ENCODE results near the gene CASP8. TPM values are rescaled to one million over a fixed set of nuclear protein-coding genes. Genes with fewer than 3 reads are reported as not detected.

The CASP8 gene
- total and polyA plus RNA-seq, 12 donors: 8.2 to 55.8 (median 19.4) TPM

GRCh38 chr2:201228271-201228911 lies 31.9 kb upstream of the CASP8 start:
- intact Hi-C loops (cut with DNase I): no loop called here
- Histone ChIP-seq H3K4me3 (no peak overlapping the region), H3K27me3 (no peaks in the 10 kb centered on the region), H3K36me3 (replicated peaks in 1 of 2) (no peaks in the 10 kb centered on the region), H3K4me1 (replicated peaks in 1 of 2) (peaks cover 8 to 17% of the 10 kb centered on the region in 2 donors), H3K9me3 (replicated peaks in 1 of 3) (no peaks in the 10 kb centered on the region), H3K27ac (no peak overlapping the region)
- 77 to 81% (median 80%) methylated on average over 3 of the region's 3 CpGs for WGBS, 4 donors
- no peak for TF ChIP-seq POLR2A (IDR thresholded peaks at IDR 0.05)
- TF ChIP-seq CTCF (IDR thresholded peaks at IDR 0.05): no peak
- DNase-seq: peak in 1 of 7 donors; percentile 11

DNA sequence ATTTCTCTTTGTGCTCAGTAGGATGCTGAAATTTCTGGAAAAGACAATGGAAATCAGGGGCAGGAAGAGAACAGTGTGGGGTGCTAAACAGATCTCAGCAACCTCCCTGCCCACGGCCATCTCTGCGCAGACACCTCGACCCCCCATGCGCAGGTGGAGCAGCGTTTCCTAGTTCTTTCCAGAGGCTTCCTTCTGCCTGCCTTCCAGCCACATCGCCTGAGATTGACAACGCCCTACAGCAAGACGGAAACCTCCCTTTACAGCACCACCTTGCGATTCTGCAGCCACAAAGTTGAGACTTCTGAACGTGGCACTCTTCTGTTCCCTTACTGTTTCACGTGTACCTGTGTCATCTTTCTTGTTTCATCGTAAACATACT lies 31.4 kb upstream of the CASP8 start:
- 70 to 80% (median 73%) methylated on average over 12 of the region's 12 CpGs for WGBS, 4 donors
- TF ChIP-seq POLR2A (IDR thresholded peaks at IDR 0.05): no peak
- TF ChIP-seq CTCF (IDR thresholded peaks at IDR 0.05): no peak
- Histone ChIP-seq H3K4me1 (replicated peaks in 1 of 2) (peaks cover 8 to 17% of the 10 kb centered on the region in 2 donors), H3K9me3 (replicated peaks in 1 of 3) (no peaks in the 10 kb centered on the region), H3K27me3 (no peaks in the 10 kb centered on the region), H3K4me3 (no peak overlapping the region), H3K27ac (no peak overlapping the region), H3K36me3 (replicated peaks in 1 of 2) (no peaks in the 10 kb centered on the region)
- DNase-seq: no peak
- intact Hi-C loops (cut with DNase I): no loop called here

DNA sequence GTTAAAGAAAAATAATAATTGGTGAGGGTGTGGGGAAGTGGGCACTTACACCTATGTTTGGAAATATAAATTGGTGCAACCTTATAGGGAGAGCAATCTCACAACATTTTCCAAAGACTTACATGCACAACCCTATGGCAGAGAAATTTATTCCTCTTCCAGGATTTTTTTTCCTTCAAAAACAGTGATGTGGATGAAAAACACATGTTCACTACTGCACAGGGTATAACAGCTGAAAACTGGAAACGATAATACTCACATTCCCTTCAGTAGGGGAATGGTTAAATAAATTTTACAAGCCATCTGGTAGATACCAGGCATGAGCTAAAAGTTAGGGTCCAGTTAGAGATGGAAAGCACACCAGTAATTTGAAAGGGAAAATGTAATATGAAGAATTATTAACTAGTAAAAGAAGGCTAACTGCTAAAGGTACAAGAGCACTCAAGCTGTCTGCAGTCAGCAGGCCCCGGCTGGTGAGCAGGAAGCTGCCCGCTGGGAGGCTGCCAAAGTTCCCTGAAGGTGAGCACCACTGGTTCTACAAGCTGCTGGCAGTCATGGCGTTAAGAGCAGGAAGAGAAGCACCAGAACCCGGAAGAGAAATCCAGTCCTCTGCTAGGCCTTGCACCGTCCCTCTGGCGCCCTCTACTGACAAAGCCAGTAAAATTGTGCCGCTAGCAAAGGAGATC lies 28.4 kb upstream of the CASP8 start:
- DNase-seq: peak; percentile 86 to 96 (median 93)
- Histone ChIP-seq H3K9me3 (replicated peaks in 1 of 3) (no peaks in the 10 kb centered on the region), H3K4me3 (peak overlapping the region in 1 of 4 donors; percentile 27), H3K36me3 (replicated peaks in 1 of 2) (no peaks in the 10 kb centered on the region), H3K4me1 (replicated peaks in 1 of 2) (peaks cover 8 to 37% of the 10 kb centered on the region in 2 donors), H3K27me3 (no peaks in the 10 kb centered on the region), H3K27ac (peak overlapping the region in 2 of 5 donors; percentile 11 to 59)
- WGBS, 4 donors: 19 to 20% (median 20%) methylated on average over 8 of the region's 8 CpGs
- intact Hi-C loops (cut with DNase I): loop anchor here in 1 of 2 donors (5.0 kb wide), 1 partner anchor 50 kb away; the partner anchor contains the start of gene CASP10
- TF ChIP-seq CTCF (IDR thresholded peaks at IDR 0.05): peak; percentile 84 to 92 (median 88)
- TF ChIP-seq POLR2A (IDR thresholded peaks at IDR 0.05): no peak

- intact Hi-C loops (cut with DNase I): loop anchor here in 1 of 2 donors (5.0 kb wide), 1 partner anchor 50 kb away; the partner anchor contains the start of gene CASP10
- H3K4me3 ChIP-seq: peak overlapping the region in 1 of 4 donors; percentile 27
- 20 to 37% (median 26%) methylated on average over 3 of the region's 3 CpGs for WGBS, 4 donors
These were observed 27.9 kb upstream of the CASP8 start for GRCh38 chr2:201232467-201232815.

More at GRCh38 chr2:201232467-201232815, 27.9 kb upstream of the CASP8 start:
- Histone ChIP-seq H3K36me3 (replicated peaks in 1 of 2) (no peaks in the 10 kb centered on the region), H3K27me3 (no peaks in the 10 kb centered on the region), H3K4me1 (replicated peaks in 1 of 2) (peaks cover 8 to 37% of the 10 kb centered on the region in 2 donors), H3K27ac (peak overlapping the region in 2 of 5 donors; percentile 11 to 59), H3K9me3 (replicated peaks in 1 of 3) (no peaks in the 10 kb centered on the region)
- no peak for DNase-seq
- TF ChIP-seq POLR2A (IDR thresholded peaks at IDR 0.05) (no peak), CTCF (IDR thresholded peaks at IDR 0.05) (no peak)

Measured in adrenal gland (tissue), 12 donors.